HG02571 (cell line): ENCODE data around the gene ABCB11.

Experiments
- ATAC-seq: cut with Tn5 transposase; IDR thresholded peaks from one replicate; pipeline ENCODE4 v1.9.1; 2021; ENCODE audit warnings: mild to moderate bottlenecking, moderate library complexity; ENCODE audit not compliant: unreplicated experiment

Gene ABCB11

DNA sequence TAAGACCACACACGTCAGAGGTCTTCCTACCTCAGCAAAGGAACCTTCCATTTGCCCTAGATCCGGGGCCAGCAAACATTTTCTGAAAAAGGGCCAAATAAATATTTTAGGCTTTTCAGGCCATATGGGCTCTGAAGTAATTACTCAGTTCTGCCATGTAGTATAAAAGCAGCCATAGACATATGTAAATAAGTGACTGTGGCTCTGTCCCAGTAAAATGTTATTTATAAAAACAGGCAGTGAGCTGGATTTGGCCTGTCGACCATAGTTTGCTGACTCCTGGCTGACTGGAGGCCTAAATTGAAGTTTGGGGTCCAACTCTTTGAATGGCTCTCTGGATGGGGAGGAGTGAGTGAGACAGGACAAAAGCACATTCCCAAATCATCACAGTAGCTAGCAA is 49.5 kb downstream of the ABCB11 start:
- no peak for ATAC-seq

DNA sequence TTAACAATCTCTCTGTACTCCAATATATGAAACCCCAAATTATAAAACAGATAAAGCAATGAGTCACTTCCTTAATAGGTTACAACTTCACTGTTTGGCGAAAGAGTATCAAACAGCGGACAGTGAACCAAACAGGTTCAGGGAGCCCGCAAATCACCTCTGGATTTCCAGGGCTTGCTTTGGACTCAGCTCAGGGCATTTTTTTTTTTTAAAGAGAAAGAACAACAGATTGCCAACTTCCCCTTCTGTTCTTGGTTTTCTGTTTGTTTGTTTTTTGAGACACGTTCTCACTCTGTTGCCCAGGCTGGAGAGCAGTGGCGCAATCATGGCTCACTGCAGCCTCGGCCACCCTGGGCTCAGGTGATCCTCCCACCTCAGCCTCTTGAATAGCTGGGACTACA is 52.7 kb downstream of the ABCB11 start:
- ATAC-seq, result no peak

DNA sequence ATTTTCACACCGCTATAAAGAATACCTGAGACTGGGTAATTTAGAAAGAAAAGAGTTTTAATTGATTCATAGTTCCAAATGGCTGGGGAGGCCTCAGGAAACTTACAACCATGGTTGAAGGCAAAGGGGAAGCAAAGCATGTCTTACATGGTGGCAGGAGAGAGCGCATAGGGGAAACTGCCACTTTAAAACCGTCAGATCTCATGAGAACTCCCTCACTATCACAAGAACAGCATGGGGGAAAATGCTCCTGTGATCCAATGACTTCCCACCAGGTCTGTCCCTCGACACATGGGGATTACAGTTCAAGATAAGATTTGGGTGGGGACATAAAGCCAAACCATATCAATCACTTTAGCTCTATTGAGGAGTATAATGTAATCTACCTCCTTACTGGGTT is 53.5 kb downstream of the ABCB11 start:
- ATAC-seq, result no peak

DNA sequence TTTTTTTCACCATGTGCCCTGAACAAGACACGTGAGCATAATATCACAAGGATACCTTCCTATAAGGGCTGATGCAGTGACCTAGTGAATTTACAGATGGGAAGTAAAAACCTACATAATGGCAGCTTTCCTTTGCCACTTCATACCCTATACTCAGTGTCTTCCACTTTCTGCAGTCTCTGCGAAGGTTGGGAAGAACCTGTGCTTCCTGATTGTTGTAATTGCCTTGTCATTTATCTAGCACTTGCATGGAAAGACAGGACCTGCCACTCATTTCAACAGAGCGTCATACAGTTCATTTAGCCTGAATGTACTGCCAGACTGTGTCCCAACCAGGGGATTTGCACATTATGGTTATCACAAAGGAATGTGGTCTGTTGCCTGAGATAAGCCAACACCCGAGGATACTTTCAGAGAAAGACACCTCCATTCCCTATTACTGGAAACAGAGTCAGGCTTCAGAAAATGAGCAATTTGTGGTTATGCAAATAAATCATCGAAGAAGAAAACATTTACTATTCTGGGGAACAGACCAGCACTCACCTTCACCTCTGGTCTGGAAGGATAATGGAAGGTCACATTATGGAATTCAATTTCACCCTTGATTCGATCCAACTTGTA is 55.0 kb downstream of the ABCB11 start:
- ATAC-seq, result no peak

DNA sequence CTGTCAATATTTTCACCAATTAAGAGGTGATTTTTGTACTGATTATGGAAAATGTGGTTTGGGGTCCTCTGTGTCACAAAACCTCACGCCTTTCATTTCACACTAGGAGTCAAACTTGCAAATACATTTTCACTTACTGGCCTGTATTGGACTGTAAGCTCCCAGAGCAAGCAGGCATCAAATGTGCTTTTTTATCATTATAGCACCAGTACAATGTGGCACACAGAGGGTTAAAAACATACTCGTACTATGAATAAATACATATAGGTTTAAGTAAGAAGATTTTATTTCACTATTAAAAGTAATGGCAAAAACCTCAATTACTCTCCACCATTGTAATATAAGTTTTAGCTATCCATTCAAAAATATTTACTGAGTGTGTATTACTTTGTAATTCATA is 56.7 kb downstream of the ABCB11 start:
- no peak for ATAC-seq

DNA sequence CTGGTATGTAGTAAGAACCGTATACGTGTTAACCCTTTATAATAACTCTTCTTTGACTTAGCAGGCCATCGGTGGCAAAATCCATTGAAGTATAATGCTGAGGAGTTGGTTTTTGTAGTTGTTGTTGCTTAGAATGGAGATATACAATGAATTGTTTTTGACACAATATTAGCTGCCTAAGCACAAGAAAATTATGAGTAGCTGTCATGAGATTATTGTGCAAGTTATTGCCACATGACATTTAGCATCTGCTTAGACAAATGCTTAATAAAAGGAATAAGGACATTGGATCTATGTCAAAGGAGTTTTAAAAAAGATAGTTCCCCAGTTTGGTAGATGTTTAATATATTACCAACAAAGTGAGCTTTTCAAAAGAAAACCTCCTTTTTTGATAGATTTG is 59.9 kb downstream of the ABCB11 start:
- no peak for ATAC-seq

DNA sequence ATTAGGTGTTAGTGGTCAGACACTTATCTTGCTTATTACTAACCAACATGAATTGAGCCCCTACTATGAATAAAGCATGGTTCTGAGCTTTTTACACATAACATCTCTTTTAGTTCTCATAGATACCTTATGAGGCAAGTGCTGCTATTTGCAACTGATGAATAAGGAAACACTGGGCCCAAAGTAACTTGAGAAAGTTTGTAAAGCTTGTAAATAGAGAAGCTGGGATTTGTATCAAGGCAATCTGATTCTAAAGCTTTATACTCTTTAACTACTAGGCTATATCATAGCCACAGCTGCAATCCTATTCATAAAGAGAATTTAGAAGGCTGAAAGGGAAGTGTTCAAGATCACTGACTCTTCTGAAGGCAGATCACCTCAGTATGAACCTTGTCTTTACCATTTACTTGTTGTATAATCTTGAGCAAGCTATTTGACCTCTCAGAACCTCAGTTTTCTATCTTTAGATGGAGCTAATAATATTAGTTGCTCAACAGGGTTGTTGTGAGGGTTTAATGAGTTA is 60.4 kb downstream of the ABCB11 start:
- ATAC-seq, result no peak

DNA sequence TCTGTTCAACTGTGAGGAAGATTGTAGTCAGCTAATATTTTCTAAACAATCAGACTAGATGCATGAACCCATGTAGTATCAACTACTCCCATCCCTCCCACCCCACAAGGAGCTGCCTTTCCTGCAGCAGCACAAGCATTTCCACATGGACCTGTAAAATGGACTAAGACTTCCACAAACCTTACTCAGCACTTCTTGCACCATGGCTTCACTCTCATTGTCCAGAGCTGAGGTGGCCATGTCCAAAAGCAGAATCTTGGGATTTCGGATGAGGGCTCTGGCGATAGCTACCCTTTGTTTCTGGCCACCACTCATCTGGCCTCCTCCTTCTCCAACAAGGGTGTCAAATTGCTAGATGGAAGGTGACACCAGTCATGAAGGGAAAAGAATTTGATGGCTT is 61.3 kb downstream of the ABCB11 start:
- no peak for ATAC-seq

DNA sequence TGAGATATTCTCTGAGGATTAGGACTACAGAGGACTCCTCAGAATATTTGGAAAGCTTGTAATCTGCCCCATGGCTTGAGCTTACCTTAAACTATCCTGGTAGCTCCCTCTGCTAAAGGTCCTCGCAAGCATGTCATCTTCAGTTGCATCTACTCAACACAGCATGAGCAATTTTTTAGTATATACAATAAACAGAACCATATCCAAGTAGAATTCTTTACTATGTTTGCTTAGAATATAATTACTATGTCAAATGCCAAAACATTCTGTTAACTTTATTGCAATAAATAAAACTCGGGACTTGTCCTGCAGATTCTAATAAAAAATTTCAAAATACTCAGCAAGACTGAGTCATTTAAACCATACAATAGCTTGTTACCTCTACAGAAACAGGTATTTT is 62.8 kb downstream of the ABCB11 start:
- no peak for ATAC-seq

DNA sequence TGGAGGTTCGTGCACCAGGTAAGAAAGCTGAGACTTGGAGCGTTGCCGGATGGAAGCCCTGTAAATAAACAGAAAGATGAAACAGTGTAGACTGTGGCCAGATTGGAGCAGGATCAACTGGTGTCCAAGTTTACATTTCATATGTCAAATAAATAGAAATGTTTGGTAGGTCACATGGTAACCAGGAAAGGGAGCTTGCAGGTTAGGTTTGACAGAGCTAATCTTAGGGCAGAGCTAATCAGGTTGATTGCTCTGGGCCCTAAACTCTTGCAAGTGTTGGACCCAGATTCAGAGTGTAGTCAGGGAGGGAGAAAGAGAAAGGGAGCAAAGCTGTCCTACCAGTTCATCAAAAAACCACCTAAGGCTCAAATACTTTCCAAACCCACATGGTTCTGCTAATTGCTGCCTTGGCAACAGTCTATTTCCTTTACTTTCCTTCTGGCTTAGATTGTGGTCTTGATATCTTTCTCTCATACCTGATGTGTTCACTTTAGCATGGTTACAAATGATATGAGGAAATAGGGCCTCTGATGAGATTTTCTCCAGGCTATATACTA is 66.8 kb downstream of the ABCB11 start:
- ATAC-seq, result no peak

DNA sequence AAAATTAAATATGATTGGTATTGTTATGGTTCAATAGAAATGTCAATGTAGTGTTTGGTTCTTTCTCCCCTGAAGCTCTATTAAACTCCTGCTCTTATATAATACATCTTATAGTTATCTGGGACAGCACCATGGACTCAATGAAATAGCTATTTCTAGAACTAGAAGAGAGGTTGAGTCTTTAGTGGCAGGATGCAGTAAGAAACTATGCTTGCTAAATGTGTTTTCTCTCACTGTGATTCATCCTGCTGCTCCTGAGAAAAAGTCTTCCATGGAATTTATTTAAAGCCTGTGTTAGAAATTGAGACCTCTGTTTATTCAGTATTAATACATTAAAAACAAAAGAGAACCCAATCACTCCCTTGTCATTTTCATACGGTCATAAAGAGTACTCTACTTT is 68.5 kb downstream of the ABCB11 start:
- no peak for ATAC-seq

DNA sequence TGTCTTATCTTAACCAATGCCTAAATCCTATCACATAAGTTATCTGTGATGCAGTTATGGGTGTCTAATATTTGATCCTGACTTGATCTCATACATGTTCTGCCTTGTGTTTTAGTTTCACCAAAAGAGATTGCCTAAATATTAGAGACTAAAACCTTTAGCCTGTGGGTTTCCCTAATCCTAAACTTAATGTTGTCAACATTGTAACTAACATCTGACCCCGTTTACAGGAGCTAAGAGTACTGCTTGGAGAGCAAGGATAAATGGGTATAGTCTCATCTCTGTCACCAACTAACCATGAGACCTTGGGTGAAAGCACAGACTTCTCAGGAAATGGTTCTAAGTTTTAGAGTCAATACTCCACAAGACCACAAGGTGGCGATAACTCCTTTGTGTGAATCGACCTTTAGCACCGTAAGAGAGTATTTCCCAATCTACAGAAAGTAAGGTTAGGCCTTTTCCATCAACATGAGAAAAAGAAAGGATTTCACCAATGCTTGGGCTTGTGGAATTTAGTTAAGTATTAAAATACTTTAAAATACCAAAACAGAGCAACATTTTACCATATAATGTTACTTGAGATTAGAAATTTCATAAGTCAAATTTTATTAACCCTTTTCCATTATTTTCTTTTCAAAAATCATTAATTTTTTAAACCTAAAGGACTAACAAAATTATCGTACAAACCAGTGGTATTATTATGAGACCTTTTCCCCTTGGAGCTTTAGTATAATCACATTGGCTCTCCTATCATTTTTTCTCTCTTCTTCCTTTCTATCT is 69.5 kb downstream of the ABCB11 start:
- ATAC-seq, result peak; percentile 85

DNA sequence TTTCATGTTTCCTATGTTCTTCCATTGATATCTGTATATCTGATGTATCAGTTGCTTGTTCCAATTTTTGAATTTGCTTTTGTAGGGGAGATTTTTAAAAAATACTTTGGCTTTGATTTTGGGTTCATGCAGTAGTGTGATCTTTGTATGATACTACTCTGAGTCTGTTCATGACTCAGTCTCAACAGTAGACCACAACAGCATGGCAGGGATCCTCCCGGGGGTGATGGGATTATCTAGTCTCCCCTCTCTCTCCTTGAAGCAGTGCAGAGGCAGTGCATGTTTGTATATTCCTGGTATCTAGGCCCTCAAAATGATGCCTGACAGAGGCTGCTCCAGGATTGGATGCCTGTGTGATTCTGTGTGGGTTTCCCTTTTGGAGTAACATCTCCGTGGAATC is 74.7 kb downstream of the ABCB11 start:
- no peak for ATAC-seq

DNA sequence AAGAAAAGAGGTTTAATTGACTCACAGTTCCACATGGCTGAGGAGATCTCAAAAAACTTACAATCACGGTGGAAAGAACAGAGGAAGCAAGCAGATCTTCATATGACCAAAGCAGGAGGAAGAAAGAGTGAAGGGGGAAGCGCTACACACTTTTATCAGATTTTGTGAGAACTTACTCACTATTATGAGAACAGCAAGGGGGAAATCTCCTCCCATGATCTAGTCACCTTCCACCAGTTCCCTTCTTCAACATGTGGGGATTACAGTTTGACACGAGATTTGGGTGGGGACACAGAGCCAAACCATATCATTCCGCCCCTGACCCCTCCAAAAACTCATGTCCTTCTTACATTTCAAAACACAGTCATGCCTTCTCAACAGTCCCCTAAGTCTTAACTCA is 75.8 kb downstream of the ABCB11 start:
- ATAC-seq, result no peak

DNA sequence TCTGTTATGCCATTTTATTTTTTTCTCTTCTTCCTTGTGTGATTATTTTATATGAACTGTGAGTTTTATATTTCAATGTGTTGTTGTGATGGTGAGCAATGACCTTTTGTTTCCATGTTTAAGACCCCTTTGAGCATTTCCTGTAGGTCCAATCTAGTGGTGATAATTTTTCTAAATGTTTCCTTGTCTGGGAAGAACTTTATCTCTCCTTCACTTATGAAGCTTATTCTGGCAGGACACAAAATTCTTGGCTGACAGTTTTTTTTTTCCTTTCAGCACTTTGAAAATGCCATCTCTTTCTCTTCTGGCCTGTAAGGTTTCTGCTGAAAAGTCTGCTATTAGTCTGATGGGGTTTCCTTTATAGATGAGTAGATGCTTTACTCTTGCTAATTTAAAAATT is 76.9 kb downstream of the ABCB11 start:
- no peak for ATAC-seq

DNA sequence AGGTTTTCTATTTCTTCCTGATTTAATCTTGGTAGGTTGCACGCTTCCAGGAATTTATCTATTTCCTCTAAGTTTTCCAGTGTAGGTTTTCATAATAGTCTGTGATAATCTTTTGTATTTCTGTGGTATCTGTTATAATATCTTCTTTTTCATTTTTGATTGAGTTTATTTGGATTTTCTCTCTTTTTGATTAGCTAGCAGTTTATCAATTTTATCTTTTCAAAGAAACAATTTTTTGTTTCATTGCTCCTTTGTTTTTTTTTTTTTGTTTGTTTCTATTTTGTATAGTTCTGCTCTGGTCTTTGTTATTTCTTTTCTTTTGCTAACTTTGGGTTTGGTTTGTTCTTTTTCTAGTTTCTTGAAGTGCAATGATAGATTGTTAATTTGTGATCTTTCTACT is 78.7 kb downstream of the ABCB11 start:
- ATAC-seq, result no peak

DNA sequence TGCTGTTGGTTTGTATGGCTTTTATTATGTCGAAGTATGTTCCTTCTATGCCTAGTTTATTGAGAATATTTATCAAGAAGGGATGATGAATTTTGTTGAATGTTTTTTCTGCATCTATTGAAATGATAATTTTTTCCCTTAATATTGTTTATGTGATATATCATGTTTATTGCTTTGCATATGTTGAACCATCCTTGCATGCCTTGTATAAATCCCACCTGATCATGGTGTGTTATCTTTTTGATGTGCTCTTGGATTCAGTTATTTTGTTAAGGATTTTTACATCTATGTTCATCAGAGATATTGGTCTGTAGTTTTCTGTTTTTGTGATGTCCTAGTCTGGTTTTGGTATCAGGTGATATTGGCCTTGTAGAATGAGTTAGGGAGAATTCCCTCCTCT is 79.3 kb downstream of the ABCB11 start:
- no peak for ATAC-seq

DNA sequence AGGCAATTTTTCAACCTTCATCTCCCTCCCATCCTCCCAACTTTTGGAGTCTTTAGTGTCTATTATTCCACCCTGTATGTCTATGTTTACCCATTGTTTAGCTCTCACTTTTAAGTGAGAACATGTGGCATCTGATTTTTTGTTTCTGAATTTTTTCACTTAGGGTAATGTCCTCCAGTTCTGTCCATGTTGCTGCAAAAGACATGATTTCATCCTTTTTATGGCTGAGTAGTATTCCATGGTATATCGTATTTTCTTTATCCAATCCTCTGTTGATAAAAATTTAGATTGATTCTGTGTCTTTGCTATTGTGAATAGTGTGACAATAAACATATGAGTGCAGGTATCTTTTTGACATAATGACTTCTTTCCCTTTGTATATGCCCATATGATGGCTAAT is 81.8 kb downstream of the ABCB11 start:
- no peak for ATAC-seq

DNA sequence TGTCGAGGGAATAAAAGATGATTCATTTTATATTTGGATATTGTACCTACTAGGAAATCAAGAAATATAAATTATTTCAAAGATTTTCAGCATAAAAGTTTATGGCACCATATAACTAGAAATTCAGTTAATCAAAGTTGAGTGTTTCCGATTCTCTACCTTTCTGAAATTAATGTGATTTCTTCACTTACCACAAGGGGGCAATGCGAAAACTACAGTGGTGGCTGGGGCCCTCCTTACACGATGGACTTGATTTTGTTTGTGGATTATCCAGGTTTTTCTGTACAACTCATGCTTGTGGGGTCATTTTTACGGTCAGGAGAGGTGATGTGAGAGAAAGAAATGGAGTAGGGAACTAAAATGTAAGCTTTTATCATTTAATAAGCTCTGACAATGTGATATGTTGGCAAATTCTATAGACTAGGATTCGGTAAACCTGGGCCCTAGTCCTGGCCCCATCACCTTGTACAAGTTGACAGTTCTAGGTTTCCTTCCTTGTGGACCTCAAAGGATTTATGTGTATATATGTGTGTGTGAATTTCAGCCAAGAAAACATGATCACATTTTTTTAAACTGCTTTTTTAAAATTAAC is 82.4 kb downstream of the ABCB11 start:
- ATAC-seq, result no peak

DNA sequence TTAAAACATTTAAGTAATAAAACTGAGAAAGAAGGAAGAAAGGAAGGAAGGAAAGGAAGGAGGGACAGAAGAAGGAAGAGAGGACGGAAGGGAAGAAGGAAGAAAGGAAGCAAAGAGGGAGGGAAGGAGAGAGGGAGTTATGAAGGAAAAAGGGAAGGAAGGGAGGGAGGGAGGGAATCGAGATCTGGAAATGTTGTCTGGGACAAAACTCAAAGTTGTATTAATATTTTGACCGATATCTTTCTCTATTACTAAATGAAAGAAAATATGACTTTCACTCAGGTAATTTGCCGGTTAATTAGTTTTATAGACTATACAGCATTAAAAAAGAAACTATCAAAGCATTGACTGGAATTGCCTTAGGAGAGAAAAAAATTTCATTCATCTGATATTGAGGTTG is 85.6 kb downstream of the ABCB11 start:
- no peak for ATAC-seq

DNA sequence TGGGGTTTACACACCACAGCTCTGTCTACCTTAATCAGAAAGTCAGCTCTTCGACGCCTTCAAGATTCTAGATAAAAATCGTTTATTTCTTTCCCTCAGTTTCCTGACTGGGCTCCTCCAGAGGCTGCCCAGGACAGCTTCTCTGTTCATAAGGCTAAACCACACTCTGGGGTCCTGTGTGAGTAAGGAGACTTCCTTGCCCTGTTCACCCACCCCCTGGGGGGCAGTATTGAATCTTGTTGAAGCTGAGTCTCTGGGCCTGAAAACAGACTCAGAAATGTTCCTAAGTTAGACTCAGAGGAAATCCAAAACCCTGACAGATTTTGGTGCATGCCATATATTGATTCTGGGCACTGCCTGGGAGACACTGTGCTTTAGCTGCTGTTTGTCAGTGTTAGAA is 87.1 kb downstream of the ABCB11 start:
- no peak for ATAC-seq

DNA sequence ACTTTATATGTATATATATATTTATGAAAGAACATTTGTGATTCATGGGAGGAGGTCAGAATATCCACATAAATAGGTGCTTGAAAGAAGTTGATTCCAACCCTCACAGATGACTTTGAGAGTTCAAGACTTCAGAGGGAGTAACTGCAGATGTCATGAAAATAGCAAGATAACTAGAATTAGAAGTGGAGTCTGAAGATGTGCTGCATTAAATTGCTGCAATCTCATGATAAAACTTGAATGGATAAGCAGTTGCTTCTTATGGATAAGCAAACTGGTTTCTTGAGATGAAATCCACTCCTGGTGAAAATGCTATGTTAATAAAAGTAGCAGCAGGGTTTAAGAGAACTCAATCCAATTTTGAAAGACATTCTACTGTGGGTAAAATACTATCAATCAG is 89.8 kb downstream of the ABCB11 start:
- ATAC-seq, result no peak
